T-helper 2 cell (primary cell): ENCODE data around the gene EFEMP2.

Experiments
- DNase-seq, 5 experiments: peaks; one replicate each; pipeline versions ENCODE4 v3.0.0 to v3.0.0-alpha.2; 2012 to 2022
- total RNA-seq, 2 donors: gene quantifications; one replicate each; lab custom pipeline; 2026; lab: John Stamatoyannopoulos, UW

The EFEMP2 gene
- total RNA-seq, result 1.9 to 3.3 reads per million in 2 donors

DNA sequence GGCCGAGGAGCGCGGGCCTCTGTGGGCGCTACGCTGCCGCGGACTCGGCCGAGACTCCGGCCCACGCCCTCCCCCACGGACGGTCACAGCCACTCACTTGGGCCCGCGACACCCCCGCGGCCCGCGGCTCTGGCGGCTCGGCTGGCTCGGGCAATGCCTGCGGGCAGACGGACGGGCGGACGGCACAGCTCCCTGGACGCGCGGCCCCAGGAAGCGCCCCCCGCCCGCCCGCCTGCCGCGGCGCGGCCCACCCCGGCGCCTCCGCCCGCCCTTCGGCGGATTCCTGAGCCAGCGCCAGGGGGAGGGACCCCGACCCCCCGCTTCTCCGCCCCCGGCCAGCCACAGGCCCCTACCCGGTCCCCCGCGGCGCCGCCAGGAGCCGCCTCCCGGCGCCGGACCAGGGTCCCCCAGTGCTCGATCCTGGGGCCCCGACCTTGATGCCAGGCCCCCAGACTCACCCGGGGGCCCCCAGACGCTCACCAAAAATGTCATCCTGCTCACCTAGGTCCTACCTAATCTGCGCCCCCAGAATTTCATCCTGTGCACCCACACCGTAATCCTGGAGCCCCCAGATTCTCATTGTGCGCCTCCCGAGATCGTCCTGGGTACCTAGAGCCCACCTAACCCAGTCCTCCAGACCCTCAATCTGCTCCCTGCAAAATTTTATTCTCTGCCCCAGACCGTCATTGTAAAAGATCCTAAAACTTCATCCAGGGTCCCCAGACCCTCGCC lies at the start of gene EFEMP2:
Gene EFEMP2 (minus strand): TSS at position 215 of the 732 bp plus-strand sequence. CDS start 446 bp downstream, outside the sequence.
- no peak for DNase-seq

DNA sequence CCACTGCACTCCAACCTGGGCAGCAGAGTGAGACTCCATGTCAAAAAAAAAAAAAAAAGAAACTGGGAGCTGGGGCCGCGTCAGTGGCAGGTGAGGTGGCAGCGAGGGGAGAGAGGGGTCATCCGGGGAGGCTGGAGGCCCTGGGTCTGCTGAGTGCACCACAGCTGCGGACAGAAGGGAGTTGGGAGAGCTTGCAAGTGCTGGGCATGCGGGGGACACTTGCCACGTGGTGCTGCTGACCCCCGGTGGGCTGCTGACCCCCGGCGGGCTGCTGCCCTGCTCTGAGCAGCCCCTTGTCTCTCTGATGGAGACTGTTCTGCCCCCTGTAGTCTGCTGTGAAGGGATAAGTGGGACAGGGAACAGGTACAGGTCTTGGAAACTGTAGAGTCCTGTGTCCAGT lies 49.3 kb upstream of the EFEMP2 start:
- DNase-seq, result no peak

DNA sequence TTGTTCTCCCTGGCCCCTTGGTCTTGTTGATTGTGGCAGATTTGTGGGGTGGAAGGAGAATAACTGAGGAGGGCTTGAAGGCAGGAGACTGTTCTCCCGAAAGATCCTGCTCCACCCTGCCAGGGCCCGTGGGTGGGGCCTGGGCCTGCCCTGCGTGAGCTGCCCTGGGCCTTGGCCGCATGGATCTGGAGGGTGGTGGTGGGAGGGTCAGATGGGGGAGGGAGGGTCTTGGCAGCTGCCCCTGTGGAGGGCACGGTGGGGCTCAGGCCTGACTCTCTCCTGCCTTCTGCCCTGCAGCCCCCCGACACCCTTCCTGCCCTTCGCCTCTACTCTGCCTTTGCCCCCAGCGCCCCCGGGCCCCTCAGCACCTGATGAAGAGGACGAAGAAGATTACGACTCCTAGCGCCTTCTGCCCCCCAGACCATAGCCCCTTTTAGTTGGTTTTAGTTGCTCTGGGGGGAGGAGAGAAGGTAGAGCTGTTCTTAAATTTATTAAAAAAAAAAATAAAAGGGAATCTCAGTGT lies 48.5 kb upstream of the EFEMP2 start:
- DNase-seq, result no peak

DNA sequence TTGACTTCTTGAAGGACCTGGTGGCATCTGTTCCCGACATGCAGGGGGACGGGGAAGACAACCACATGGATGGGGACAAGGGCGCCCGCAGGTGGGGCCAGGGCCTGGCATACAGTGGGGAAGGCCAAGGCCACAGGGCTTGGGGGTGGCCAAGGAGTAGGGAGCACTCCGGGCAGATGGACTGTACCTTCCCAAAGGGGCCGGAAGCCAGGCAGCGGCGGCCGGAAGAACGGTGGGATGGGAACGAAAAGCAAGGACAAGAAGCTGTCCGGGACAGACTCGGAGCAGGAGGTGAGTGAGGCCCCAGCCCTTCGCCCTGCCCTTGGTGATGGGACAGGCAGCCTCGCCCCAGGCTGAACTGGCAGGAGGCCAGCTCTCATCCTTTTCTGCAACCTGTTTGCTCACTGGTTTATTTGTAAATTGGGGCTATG lies 47.8 kb upstream of the EFEMP2 start:
- no peak for DNase-seq

DNA sequence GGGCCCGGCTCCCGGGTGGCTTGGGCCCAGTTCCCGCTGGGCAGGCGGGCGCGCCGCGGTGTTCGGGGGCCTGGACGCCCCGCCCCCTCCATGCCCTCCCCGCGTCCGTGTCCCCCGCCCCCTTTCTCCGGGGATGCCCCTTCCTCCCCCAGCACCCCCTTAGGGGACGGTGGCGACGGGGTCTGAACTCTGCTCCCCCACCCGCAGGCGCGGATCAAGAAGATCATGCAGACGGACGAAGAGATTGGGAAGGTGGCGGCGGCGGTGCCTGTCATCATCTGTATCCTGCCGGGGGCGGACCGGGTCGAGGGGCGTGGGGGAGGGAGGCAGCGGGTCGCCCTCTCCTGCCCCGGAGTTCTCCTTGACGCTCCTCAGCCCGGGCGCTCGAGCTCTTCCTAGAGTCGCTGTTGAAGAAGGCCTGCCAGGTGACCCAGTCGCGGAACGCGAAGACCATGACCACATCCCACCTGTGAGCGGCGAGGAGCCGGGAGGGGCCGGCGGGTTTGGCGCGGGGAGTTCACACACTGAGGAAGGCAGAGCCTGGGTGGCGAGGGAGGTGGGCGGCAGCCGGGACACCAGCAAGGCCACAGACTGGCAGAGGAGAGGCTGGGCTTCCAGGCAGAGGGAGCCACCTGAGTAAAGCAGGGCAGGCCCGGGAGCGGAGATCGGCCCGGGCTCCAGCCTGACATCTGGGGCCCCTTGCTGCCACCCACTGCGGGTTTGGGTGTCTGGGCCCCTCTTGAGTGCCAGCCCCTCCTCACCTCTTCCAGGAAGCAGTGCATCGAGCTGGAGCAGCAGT lies 47.2 kb upstream of the EFEMP2 start:
- peak in 4 of 5 experiments; percentile 38 to 65 (median 57) for DNase-seq

DNA sequence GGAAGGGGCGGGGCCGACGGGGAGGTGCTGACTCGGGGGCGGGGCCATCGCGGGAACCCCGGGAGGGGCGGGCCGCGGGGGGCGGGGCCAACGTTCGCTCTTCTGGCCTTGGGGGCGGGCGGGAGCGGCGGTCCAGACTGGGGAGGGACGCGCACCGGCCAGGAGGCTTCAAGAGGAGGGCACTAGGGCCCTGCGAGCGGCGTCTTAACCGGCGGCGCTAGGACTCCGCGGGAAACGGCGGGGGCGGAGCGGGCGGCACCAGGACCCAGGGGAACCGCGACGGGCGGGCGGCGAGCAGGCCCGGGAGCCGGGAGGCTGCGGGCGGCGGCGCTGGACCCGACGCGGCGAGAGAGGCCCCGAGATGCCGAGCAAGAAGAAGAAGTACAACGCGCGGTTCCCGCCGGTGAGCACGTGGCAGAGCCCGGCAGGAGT lies 46.6 kb upstream of the EFEMP2 start, which contains the start of gene DRAP1:
Gene DRAP1 (plus strand): TSS at position 286 of the 432 bp plus-strand sequence. CDS start 76 bp downstream, at position 362.
- peak; percentile 97 to 100 (median 99) for DNase-seq

DNA sequence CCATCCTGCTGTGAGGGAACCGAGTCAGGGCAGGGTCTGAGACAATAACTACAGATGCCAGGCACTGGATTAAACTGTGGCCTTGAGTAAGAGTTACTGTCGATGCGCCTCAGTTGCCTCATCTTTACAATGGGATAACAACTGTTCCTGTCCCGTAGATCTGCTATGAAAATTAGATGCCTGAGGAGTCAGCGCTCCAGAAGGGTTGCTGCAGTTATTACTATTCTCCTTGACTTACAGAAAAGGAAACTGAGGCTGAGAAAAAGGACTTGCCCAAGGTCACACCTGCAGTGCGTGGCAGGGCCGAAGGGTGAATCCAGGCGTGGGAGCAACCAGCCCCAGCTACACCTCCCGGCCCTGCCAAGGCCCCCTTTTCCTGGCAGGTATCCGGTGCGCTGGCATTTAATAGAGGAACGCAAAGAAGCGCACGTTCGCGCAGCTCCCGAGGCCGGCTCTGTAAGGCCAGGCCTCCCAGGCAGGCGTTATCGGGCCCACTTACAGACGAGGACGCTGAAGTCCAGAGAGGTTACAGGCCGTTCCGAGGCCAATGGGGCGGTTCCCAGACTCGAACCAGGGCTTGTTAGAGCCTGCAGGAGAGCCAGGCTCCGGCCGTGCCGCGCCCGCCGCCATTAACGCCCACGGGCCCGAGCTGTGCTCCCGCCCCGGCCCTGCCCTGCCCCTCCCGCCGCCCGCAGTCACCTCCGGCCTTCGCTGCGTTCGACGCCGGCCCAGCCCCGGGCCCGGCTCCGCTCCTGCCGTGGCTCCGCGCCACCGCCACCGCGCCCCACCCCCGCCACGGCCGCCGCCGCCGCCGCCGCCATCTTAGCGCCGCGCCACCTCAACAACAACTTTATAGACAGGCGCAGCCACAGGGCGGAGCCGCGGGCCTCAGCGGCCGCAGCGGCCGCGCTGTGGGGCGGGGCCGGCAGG lies 45.9 kb upstream of the EFEMP2 start, which contains the start of gene C11orf68:
Gene C11orf68 (minus strand): TSS at position 852 of the 930 bp plus-strand sequence. CDS start 31 bp downstream, at position 821.
- no peak for DNase-seq

DNA sequence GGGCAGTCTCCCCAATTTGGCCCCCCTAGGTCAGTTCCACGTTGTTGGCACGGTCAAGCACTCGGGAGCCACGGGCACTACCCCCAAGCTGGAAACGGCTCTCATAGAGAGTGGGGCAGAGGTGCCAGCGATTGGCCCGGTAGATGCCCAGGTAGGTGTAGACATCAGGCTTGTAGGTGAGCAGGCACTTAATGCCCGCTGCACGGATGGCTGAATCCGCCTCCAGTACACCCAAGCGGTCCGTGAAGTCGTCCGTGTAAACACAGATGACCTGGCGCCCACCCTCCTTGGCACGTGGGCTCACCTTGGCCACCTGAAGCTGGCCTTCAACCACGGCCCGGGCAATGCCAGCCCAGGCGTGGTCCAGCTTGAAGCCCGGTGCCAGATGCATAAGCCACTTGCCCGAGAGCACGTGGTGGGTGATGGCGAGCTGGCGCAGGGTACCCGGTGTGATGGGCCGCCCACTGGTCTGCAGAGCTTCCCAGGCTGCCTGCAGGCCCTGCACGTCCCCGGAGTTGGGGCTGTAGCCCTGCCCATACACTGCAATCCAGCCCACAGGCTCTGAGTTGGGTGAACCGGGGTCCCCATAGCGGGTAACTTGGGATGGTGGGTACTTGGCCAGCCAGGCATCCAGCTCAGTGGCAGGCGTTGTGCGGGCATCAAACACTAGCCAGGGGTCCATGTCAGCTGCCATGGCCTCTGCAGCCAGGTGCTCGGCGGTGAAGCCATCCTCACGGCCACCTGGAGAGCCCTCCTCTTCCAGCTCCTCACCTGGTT lies 45.0 kb upstream of the EFEMP2 start:
- no peak for DNase-seq

DNA sequence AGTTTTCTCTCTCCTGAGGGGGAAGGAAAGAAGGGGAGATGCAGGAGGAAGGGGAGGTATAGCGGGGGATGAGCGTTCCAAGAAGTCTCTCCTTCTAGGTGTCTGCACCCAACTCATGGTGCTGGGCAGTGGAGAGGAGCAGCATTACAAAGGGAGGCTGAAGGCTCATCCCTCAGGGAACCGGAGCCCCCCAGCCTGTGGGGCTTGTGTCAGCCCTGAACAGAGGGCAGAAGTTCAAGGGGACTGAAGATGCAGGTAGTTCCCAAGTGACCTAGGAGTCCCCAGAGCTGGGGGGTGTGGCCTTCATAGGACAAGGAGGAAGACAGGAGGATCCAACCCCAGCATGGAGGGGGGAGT lies 44.5 kb upstream of the EFEMP2 start:
- no peak for DNase-seq

DNA sequence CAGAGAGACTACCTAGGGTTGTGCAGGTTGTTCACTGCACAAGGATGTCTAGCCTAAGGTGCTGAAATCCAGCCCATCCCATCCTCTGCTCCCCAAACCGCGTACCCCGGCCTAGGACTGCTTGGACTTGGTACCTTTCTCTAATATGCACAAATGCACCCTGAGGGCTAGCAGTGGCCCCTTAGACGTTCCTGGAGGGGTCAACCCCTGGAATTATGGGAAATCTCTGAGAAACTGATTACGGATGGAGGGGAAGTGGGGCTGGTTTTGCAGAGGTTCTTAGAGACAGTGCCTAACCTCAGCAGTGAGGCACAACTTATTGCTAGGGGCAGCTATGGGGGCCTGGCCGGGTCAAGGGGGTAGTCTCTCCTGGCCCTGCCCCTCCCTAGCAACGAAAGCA lies 43.8 kb upstream of the EFEMP2 start:
- no peak for DNase-seq

DNA sequence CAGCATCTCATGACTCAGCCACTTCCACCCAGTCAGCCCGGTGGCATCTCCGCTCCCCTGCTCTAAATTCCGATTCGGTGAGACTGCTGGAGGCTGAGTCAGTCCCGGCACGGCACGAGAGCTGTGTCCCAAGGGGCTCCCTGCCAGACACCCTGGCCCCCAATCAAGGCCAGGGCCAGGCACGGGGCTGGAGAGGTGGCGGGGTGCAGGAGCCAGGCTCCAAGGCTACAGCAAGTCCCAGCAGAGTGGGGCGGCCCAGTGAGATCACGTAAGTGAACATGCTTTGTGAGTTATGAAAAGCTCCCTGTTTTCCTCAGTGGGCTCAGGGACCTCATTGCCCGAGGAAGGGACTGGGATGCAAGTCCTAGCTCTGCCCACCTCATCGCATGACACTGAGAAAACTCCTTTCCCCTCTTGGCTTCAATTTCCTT lies 43.2 kb upstream of the EFEMP2 start:
- no peak for DNase-seq

DNA sequence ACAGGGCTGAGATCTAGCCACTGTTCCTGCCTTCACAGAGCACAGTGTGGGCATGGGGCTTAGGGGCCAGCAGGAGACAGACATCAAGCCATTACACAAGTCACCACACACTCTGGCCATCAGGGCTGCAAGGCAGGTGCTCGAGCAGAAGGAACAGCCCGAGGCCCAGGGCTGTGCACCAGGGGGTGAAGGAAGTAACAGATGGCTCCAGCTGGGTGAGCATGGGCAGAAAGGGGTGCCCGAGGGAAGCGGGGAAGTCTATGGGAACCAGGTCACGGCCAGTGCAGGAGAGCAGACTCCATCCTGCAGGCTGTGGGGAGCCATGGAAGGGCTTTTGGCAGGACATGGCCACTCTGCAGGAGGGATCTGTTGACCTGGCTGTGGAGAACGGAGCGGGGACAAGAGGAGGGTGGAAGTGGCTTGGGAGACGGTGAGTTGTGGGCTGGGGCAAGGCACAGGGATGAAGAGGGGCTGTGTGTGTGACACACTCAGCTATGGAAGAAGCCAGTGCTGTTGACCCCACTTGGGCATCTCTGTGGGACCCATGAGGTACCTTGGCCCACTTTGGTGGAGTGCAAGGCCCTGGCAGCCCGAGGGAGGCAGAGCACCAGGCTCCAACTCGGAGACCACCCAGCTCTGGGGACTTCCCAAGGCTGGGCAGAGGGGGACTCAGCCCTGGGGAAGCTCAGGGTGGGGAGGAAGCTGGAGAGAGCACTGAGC lies 42.7 kb upstream of the EFEMP2 start:
- DNase-seq, result no peak

DNA sequence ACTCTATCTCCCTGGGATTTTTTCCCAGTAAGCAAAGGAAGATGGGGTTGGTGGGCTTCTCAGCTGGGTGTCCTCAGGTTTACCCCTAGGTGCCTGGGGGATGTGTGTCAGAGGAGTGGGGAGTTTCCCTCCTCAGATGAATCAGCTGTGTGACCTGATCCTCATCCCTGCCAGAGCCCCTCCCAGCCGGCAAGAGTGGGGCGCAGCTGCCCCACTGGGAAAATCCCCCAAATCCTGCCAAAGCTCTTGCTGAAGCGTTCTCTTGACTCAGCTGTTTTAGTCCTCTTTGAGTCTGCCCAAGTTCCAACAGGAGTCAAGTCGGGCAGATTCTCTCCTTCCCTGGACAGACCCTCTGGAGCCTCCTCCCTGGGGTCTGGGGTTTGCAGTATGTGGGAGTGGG lies 40.2 kb upstream of the EFEMP2 start:
- DNase-seq, result no peak

DNA sequence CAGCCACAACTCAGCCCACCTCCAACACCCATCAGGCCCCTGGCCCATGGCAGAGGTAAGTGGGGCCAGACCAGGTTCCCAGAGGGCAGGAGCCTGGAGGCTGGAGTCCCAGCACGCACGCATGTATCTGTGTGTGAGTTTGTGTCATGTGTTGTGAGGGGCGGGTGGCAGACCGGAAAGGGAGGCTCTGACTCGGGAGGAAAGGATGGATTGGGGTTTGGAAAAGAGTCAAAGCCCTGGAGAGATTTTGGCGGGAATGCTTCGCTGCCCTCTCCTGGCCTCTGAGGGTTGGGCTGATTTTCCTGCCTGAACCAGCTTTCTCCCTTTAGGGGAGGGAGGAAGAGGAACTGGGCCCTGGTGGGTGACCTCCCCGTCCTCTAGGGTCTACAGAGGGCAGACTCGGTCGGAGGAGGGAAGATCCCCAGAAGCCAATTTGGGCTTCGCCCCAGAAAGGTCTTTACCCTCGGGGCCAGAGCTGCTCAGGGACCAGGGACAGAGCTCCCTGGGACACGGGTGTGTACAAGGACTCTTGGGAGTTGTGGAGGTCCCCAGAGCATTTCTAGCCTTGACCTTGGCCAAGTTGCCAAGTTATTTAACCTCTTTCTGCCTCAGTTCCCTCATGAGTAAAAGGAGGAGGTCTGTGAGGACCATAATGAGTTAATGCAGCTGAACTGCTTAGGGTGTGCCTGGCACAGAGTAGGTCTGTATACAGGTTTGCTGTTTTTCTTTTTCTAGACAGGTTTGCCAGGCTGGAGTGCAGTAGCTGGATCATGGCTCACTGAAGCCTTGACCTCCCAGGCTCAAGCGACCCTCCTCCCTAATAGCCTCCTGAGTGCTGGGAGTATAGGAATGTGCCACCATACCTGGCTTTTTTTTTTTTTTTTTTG lies 39.3 kb upstream of the EFEMP2 start:
- no peak for DNase-seq

DNA sequence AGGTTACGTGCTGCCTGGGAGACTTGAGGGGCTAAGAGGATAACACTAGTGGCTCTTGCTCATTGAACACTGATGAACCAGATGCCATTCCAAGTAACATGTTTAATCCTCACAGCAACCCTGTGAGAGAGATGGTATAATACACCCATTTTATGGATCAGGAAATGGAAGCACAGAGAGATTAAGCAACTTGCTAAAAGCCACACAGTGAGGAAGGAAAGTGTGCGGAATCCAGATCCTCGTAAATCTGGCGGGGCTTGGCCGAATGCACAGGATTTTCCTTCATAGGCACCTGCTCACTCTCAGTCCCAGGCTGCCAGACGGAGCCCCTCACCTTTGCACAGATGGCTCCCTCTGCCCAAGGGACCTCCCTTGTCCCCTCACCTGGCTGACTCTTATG lies 35.3 kb upstream of the EFEMP2 start:
- DNase-seq, result no peak

DNA sequence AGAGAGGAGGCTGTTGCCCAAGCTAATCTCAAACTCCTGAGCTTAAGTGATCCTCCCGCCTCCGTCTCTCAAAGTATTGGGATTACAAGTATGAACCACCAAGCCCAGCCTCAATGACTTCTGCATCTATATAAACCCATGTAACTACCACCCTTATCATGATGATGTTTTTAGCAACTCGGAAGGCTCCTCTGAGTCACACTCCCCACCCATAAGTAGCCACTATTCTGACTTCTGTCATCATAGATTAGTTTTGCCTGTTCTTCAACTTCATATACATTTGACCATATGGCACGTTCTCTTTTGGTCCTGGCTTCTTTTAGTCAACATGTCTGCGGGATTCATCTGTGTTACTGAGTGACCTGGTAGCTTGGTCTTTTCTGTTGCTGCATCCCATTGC lies 34.0 kb upstream of the EFEMP2 start:
- no peak for DNase-seq

DNA sequence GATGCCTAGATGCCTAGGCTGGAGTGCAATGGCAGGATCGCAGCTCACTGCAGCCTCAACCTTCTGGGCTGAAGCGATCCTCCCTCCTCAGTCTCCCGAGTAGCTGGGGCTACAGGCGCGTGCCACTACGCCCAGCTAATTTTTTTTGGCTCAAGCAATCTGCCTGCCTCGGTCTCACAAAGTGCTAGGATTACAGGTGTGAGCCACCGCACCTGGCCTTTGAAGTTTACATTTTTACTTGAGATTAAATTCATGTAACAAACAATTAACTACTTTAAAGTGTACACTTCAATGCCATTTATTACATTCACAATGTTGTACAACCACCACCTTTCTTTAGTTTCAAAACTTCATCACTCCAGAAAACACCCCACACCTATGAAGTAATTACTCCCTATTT lies 31.1 kb upstream of the EFEMP2 start:
- DNase-seq, result no peak

DNA sequence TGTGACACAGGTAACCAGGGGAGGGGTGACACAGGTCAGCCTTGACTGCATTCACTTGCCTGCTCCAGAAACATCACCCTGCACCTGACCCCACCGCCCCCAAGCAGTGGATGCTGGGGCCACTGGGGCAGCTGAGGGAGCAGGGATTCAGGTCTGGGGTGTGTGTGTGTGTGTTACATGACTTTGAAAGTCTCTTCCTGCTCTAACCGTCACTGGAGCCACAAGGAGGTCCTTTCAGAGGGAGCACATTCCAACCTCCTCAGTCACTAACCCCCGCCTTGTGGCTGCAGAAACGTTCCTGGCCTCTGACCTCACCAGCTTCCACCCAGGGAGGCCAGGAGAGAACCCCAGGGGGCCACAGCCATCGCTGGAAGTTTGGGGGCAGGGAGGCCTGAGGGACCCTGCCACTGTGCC lies 30.5 kb upstream of the EFEMP2 start:
- no peak for DNase-seq

DNA sequence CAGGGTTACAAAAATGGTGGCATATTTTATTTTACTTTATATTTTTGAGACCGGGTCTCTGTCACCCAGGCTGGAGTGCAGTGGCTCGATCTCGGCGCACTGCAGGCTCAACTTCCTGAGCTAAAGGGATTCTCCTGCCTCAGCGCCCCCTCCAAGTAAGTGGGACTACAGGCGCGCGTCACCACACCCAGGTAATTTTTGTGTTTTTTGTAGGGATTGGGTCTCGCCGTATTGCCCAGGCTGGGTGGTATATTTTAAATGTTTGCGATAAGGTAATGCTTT lies 28.2 kb upstream of the EFEMP2 start:
- DNase-seq, result no peak
